Tibial artery (tissue), 4 donors: Measurements from ENCODE around the gene SOX15.
A peak's percentile ranks its signal among the peaks of the same experiment; 100 is the strongest.

Experiments used
- DNase-seq, 2 donors: peaks; one replicate each; pipeline ENCODE4 v3.0.0-alpha.2; 2019
- H3K27ac ChIP-seq, 2 donors: fragments of 200-600 bp; sonication (generic) in 1 of 2; 1 replicate in 1 of 2; 2 replicates in 1 of 2; pipeline ENCODE4 v1.5.1; 2018 to 2019; ENCODE audit warnings: mild to moderate bottlenecking in 1 of 2
- H3K27me3 ChIP-seq, 2 donors: fragments of 200-600 bp; sonication (generic) in 1 of 2; one replicate each; pipeline versions ENCODE4 v1.5.1 to v1.6.0; 2016 to 2019
- H3K36me3 ChIP-seq, 3 donors: fragments of 200-600 bp; sonication (generic) in 2 of 3; one replicate each; pipeline ENCODE4 v1.5.1; 2016 to 2019; ENCODE audit warnings: mild to moderate bottlenecking in 2 of 3
- H3K4me1 ChIP-seq, 4 donors: fragments of 200-600 bp; sonication (generic) in 2 of 4; 1 replicate in 3 of 4; 2 replicates in 1 of 4; pipeline ENCODE4 v1.5.1; 2016 to 2019
- H3K4me3 ChIP-seq, 2 donors: fragments of 200-600 bp; sonication (generic) in 1 of 2; 1 replicate in 1 of 2; 2 replicates in 1 of 2; pipeline ENCODE4 v1.5.1; 2018 to 2019; ENCODE audit warnings: mild to moderate bottlenecking in 2 of 2
- H3K9me3 ChIP-seq, 3 donors: fragments of 200-600 bp; sonication (generic) in 1 of 3; one replicate each; pipeline ENCODE4 v1.5.1; 2016 to 2019
- CTCF ChIP-seq, 2 experiments: fragments of 200-600 bp in 1 of 2; fragments of 450-650 bp in 1 of 2; IDR thresholded peaks; one replicate each; pipeline ENCODE4 v1.5.1; 2017 to 2019; ENCODE audit warnings: antibody characterized with exemption in 2 of 2, mild to moderate bottlenecking in 1 of 2, moderate library complexity in 1 of 2
- intact Hi-C: fragments of 100-400 bp; cut with DNase I; formaldehyde crosslinking; loops from one replicate; pipeline ENCODE4 v1.15.0; 2023; ENCODE audit warnings: low total_unique reads

Gene SOX15

GRCh38 chr17:7551396-7551795, 38.5 kb downstream of the SOX15 start:
- Histone ChIP-seq H3K36me3 (peaks cover 3 to 24% (median 13%) of the 10 kb centered on the region in 3 donors), H3K27ac (no peak overlapping the region), H3K9me3 (no peaks in the 10 kb centered on the region), H3K4me3 (no peak overlapping the region), H3K27me3 (no peaks in the 10 kb centered on the region), H3K4me1 (peaks cover 0 to 18% (median 15%) of the 10 kb centered on the region in 4 donors)
- intact Hi-C loops, result no loop called here
- no peak for TF ChIP-seq CTCF (IDR thresholded peaks at IDR 0.05)
- no peak for DNase-seq

- peak overlapping the region in 1 of 2 donors; percentile 68 for H3K4me3 ChIP-seq
- no peak for TF ChIP-seq CTCF (IDR thresholded peaks at IDR 0.05)
- H3K4me1 ChIP-seq, result peaks cover 0 to 18% (median 15%) of the 10 kb centered on the region in 4 donors
- no peaks in the 10 kb centered on the region for H3K27me3 ChIP-seq
- H3K36me3 ChIP-seq, result peaks cover 3 to 24% (median 13%) of the 10 kb centered on the region in 3 donors
- intact Hi-C loops, result no loop called here
- no peak for DNase-seq
- H3K27ac ChIP-seq, result peak overlapping the region; percentile 90 to 93
- no peaks in the 10 kb centered on the region for H3K9me3 ChIP-seq
Observed at GRCh38 chr17:7550344-7550743, 39.5 kb downstream of the SOX15 start.

GRCh38 chr17:7549401-7550055, 40.4 kb downstream of the SOX15 start:
- Histone ChIP-seq H3K27ac (peak overlapping the region; percentile 90 to 93), H3K9me3 (no peaks in the 10 kb centered on the region), H3K36me3 (peaks cover 3 to 24% (median 13%) of the 10 kb centered on the region in 3 donors), H3K4me1 (peaks cover 0 to 18% (median 15%) of the 10 kb centered on the region in 4 donors), H3K4me3 (peak overlapping the region; percentile 68 to 75), H3K27me3 (no peaks in the 10 kb centered on the region)
- intact Hi-C loops, result no loop called here
- DNase-seq, result no peak
- no peak for TF ChIP-seq CTCF (IDR thresholded peaks at IDR 0.05)

GRCh38 chr17:7548585-7549400, 41.1 kb downstream of the SOX15 start, which contains the start of gene TNFSF12:
TSS of gene TNFSF12 (plus strand) at chr17:7549058. CDS start at chr17:7549154, 96 bp downstream.
- Histone ChIP-seq H3K4me1 (peaks cover 0 to 18% (median 15%) of the 10 kb centered on the region in 4 donors), H3K9me3 (no peaks in the 10 kb centered on the region), H3K36me3 (peaks cover 3 to 22% (median 13%) of the 10 kb centered on the region in 3 donors), H3K27ac (peak within 1 kb of the TSS; percentile 90 to 93), H3K4me3 (peak within 1 kb of the TSS; percentile 68 to 75), H3K27me3 (no peaks in the 10 kb centered on the region)
- intact Hi-C loops, result no loop called here
- peak; percentile 28 to 29 for TF ChIP-seq CTCF (IDR thresholded peaks at IDR 0.05)
- DNase-seq, result peak; percentile 70 to 84

- no peak for DNase-seq
- intact Hi-C loops, result no loop called here
- no peaks in the 10 kb centered on the region for H3K9me3 ChIP-seq
- H3K27ac ChIP-seq, result no peak overlapping the region
- H3K4me1 ChIP-seq, result peaks cover 0 to 15% (median 11%) of the 10 kb centered on the region in 4 donors
- no peak overlapping the region for H3K4me3 ChIP-seq
- no peak for TF ChIP-seq CTCF (IDR thresholded peaks at IDR 0.05)
- H3K27me3 ChIP-seq, result peaks cover 0 to 5% of the 10 kb centered on the region in 2 donors
- H3K36me3 ChIP-seq, result no peaks in the 10 kb centered on the region
Observed at GRCh38 chr17:7544911-7545310, 45.0 kb downstream of the SOX15 start.
